ENCODE measurements around the gene RAB23.

The RAB23 gene

DNA sequence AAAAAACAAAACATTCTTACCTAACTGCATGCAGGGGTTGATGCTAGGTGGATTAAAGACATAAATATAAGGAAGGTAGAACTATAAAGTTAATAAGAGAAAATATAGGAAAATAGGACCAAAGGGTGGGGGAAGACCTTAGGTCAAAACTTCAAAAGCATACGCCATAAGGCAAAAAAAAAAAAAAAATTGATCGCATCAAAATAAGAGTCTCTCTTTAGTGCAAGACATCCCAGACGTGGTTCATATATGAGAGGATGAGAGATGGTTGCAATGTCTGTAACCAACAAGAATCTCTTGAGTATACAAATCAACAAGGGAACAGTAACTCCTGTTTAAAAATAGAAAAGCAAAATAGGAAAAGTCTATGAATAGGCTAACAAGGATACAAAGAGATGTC lies 41.5 kb downstream of the RAB23 start:
- no peak for DNase-seq

DNA sequence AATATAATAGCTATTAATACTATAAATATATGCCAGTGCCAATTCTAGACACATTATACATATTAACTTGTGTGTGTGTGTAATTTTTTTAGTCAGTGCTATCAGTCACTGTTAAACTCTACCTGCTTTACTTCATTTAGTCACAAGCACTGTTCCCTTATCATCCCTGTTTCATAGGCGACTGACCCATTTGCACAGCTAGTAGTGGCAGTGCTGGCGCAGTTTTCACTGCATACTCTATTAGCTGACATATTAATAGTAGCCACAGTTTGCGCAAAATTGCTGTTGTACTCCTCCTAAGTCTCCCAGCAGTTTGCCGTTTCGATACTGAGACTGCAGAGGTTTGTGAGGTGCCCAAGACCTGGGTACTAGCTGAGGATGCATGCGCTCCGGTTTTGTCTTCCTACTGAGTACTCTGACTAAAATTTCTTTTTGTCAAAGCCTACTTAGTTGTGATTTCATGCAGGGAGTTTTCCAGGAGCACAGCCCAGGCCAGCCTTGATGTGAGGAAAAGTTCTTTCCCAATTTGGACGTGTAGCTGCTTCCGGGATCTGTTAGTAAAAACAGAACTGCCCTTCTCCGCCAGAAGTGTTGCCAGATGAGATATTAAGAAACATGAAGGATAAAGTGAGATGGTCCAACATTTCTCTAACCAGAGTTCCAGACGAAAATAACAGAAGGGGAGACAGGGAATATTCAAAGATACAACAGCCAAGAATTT lies 44.4 kb downstream of the RAB23 start:
- DNase-seq = no peak

DNA sequence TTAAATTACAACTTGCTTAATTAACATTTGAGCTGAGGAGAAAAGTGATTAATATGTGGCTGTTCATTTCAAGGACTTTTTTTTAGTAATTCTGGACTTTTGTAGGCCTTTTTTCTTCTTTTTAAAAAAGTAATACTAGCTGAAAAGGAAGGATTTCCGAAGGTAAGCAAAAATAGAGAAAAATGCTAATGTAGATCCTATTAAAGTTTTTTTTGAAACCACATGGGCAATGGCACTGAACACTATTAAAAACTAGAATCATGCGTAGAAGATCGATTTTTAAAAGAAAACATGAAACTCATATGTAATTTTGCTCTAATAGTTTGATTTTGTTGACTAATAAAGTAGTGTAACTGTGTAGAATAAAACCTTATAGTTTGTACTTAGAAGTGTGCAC lies 47.6 kb downstream of the RAB23 start:
- no peak for DNase-seq

DNA sequence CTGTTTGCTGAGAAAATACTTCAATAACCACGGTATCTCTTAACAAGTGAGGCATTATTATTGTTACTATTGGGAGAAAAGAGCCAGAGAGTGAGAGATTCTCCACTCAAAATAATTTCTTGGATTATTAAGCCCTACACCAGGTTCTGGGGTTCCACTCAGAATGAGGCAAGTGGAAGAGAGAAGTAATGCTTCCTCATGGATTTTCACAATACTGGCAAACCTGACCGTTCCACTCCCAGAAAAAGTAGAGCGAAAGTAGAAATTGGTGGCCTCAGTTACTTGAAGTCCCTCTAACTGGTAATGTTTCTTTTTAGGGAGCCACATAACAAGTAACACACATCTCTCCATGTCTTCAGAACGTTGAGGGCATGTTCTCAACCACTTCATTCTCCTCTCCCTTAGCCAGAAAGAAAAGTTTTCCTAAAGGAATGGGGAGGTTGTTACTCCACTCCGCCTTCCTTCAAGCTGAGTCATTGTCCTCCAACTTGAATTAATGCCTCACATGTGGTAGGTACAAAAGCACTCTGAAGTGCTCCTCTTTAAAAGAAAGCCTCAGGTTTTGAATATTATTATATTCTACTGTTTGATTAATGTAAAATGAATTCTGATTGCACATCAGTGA lies 48.1 kb downstream of the RAB23 start:
- peak; percentile 82 for DNase-seq

DNA sequence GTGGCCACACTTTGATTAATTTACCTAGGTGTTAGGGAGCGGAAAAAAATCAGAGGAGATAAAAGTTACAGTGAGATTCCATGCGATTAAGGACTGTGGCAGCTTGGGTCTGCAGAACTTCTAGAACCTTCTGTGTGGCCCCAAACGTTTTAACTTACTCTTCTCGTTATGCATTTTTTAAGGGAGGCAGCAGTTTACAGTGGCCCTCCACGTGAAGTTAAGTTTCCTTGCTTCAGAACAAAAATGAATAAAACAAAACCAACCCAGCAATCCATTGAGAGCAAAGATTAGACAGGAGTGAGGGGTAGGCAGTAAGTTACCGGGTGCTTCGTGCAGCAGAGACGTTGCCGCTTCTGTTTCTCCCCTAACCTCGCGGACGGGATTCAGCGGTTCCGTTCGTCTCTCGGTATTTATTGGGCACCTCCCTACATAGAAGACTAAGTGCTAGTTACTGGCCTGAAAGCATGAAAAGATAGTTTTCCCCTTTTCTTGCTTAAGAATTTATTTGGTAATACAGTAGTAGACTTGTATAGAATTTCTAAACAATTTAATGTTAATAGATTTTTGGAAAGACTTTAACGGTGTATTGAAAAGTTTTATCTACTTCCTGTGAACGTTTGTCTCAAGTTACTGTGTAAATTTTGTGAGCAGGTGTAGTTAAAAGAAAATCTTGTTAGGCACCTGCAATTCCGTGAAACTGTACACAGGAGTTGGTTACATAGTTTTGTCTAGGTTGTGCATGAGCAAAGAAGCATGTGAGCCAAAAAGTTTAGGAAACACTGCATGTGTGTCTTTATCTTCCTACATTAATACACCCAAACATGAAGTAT lies 48.8 kb downstream of the RAB23 start:
- no peak for DNase-seq

DNA sequence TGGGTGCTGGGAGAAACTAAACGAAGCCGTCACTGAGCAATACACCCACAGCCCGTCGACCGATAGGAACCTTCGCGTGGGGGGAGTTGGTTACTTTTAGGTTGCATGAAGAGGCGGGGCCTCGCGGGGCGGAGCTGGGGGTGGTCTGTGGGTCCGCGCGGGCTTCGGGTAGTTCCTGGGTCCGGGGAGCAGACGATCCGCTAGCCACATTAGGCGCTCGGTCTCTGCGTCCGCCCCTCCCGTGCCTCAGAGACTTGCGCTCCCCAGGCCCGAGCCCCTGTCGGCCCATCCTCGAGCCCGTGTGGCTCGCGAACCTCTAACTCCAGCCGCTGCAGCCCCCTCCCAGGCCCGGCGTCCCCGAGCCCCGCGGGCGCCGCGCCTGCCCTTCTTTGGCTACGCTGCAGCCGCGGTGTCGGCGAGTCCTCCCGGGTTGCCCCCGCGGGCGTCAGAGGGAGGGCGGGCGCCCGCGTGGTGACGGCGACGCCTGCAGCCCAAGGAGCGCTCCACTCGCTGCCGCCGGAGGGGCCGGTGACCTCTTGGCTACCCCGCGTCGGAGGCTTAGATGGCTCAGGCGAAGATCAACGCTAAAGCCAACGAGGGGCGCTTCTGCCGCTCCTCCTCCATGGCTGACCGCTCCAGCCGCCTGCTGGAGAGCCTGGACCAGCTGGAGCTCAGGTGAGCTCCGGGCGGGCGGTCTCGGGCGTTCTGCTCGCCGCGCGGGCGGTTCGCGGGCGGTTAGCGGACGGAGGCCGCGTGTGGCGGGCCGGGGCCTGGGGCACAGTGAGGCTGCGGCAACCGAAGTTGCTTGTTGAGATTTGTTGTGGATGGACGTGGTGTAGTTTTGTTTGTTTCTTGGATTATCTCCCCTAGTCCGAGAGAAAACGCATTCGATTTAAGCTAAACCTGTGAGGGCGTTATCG lies 49.7 kb downstream of the RAB23 start, which contains the start of gene BAG2:
Gene BAG2, plus strand, starts transcription at position 191 of the 920 bp plus-strand sequence. Its CDS starts 372 bp downstream, at position 563.
- DNase-seq = peak; percentile 92

DNA sequence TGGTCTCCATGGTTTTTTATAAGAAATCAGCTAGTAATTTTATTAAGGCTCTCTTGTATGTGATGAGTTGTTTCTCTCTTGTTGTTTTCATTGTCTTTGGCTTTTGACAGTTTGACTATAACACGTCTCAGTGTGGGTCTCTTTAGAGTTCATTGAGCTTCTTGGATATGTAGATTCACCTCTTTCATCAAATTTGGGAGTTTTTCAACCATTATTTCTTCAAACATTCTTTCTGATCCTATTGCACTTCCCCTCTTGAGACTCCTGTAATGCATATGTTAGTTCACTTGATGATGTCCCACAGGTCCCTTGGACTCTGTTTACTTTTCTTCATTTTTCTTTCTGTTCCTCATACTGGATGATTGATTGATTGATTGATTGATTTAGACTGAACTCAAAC lies 57.0 kb downstream of the RAB23 start:
- no peak for DNase-seq

DNA sequence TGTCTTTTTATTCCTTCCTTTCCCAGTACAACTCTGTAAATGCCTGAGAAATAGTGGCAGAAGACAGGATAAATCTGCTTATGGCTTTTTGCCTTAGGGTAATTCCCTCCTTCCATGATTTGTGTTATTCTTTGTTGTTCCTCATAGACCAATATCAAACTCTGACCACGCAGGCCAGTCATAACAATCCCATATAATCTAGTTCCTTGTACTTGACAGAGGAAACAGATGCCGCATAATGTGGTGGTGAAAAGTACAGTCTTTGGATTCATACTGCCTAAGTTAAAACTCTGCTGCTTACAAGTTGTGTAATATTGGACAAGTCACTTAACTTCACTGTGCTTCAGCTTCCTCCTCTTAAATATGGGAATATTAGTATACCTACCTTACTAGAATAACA lies 58.2 kb downstream of the RAB23 start:
- no peak for DNase-seq

DNA sequence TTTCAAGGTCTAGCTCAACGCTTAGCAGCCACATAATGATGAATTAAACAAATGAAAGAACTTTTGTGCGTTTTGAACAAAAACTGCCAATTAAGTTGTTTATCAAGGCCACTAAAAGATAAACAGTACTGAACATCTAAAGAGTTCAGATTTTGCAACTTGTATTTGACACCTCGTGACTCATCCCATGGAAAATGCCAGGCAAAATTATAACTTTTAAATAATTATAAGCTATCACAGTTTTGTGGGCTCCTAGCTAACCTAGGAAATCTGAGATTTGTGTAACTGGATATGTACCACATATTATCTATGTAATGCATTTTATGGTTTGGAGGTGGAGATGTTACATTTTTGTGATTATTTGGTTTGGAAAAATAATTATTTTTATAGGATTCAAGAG lies 59.6 kb downstream of the RAB23 start:
- no peak for DNase-seq

DNA sequence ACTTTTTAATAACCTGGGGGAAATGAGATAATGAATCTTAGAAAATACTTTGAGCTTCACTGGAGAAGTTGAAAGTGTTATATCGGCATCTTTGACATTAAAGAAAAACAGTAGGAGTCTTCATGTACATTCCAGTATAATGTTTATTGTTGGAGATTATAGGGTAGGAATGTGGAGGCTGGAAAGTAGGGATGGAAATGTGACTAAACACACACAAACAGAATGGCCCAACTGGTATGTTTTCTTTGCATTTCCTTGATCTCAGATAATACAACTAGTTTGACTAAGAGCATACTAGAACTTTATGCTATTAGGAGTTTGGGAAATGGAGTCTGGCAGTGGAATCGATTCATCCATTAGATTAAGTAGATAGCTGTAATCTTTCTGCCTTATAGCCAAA lies 60.1 kb downstream of the RAB23 start:
- DNase-seq = no peak

DNA sequence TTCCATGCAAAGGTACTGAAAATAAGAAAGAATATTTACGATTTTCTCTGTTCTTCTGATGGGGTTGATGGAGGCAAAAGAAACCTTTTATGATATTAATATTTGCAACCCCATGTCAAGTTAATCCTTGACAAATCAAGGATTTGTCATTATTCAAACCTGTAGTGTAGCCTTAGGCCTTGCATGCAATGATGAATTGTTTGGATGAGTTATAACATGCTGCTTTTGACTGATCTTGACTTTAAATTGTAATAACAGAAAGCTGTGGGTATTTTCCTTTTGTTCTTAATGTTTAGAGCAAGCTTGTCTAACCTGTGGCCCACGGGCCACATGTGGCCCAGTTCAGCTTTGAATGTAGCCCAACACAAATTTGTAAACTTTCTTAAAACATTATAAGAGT lies 63.0 kb downstream of the RAB23 start:
- DNase-seq = no peak

DNA sequence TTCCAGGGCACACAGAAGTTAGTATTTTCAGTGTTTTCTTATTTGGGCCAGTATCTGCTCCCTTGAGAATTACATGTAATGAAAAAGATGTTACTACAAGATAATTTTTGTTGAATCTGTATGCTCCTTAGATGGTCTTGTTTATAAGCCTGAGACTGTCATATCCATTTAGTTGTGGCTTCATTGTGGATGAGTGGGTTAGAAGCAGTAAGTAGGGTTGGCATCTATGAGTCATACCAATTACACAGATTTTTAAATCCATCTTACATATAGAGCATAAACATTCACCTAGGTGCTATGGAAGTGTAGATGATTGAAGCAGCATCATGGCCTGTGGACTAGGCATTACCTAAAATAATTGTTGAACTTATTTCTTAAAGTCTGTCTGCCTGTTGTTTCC lies 63.4 kb downstream of the RAB23 start:
- no peak for DNase-seq

DNA sequence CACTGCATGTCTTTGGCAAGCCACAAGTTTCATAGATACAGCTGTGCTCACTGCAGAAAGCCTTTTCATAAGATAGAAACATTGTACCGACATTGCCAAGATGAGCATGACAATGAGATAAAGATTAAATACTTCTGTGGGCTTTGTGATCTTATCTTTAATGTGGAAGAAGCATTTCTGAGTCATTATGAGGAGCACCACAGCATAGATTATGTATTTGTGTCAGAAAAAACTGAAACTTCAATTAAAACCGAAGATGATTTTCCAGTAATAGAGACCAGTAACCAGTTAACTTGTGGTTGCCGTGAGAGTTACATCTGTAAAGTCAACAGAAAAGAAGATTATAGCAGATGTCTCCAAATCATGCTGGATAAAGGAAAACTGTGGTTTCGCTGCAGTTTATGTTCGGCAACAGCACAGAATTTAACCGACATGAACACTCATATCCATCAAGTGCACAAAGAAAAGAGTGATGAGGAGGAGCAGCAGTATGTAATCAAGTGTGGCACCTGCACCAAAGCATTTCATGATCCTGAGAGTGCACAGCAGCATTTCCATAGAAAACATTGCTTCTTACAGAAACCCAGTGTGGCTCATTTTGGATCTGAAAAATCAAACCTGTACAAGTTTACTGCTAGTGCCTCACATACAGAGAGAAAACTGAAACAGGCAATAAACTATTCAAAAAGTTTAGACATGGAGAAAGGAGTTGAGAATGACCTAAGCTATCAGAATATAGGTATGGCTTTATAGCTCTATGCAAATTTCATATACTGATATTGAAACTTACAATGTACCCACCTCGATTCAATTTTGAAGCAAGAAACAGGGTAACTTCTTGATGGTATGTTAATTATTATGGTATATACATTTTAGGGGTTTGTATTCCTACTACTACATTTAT lies 73.9 kb downstream of the RAB23 start:
- DNase-seq = no peak

DNA sequence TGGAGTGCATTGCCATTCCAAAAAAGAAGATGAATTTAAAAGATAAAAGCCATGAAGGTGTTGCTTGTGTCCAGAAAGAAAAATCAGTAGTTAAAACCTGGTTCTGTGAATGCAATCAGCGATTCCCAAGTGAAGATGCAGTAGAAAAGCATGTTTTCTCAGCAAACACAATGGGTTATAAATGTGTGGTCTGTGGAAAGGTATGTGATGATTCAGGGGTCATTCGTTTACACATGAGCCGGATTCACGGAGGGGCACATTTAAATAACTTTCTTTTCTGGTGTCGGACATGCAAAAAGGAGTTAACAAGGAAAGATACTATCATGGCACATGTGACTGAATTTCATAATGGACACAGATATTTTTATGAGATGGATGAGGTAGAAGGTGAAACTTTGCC lies 74.7 kb downstream of the RAB23 start:
- no peak for DNase-seq

DNA sequence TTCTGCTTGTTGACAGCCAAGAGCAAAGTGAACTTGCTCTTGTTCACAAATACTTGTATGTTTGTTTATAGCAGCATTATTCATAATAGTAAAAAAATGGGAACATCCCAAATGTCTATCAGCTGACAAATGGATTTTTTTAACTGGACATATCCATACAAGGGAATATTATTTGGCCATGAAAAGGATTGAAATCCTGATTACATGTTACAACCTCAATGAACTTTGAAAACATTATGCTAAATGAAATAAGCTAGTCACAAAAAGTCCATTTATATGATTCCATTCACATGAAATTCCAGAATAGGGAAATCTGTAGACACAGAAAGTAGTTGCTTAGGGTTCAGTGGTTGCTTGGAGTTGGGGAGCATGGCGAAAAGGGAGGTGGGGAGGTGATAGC lies 78.4 kb downstream of the RAB23 start:
- DNase-seq = no peak

DNA sequence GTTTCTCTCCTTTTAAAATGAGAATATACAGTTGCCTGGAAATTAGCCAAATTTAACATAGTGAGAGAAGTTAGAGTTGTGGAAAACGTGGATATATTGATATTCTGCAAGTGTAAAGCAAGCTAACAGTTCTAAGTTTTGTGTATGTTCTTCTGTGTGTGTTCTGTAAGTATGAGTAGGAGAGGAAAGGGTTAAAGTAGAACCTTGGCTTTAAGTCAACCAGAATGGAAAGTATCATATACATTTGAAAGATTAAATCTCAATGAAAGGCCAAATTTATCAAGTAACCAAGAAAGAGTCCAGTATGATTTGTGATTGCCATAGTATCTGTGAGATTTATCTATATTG lies 80.0 kb downstream of the RAB23 start:
- no peak for DNase-seq

DNA sequence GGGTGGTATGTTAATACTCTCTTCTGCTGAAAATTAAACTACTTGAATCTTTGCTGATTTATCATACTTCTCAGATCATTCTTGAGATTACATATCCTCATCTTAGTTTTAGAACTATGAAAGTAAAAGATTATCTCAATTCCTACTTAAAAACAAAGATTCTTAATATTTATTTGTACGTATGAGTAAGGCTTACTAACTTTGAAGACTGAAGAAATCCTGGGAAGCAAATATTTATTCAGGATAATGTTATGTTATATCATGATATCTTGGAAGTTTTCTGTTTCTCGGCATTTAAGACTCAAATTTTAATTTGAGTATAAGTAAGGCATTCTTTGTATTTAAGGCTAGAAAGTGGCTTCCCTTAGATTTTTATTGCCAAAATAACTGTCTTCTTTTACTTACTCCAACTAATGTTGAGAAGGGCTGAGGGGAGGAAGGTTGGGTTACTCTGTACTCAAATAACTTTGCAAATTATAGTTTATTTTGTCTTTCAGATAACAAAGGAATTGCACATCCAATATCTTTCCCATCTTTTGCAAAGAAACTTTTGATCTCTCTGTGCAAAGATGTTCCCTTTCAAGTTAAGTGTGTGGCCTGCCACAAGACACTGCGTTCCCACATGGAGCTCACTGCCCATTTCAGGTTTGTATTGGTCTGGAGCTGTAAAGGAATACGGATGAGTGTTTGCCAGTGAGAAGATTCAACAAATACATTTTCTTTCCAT lies 80.5 kb downstream of the RAB23 start:
- DNase-seq = no peak

DNA sequence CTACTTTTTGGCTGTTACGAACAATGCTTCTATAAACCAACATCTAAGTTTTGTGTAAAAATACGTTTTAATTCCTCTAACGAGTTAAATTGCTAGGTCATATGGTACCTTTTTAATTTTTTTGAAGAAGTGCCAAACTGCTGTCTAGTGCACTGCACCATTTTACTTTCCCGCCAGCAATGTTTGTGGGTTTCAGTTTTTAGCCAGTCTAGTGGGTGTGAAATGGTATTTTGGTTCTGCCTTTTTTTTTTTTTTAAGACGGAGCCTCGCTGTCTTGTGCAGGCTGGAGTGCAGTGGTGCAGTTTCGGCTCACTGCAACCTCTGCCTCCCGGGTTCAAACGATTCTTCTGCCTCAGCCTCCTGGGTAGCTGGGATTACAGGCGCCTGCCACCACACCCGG lies 84.1 kb downstream of the RAB23 start:
- no peak for DNase-seq

DNA sequence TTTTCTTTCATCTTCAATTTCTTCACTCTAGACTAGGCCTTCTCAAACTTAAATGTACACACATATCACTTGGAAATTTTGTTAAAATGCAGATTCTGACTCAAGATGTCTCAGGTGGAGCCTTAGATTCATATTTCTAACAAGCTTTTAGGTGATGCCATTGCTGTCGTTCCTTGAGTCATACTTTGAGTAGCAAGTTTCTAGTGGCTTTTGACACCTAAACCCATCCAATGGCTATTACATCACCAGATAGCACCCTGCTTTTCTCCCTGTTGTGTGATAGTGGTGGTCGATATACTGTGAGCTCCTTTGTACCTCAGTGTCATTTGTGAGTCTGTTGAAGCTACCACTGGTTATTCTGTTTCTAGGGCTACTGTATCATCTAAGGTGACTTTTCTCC lies 84.8 kb downstream of the RAB23 start:
- no peak for DNase-seq

Data from fibroblast of skin of abdomen (primary cell).